Left forelimb (tissue), 1 donor: ENCODE measurements around the gene DUOX2.
"Not testable (repeated sequence)": the region's sequence is repeated elsewhere in the genome, so short reads cannot be mapped to it uniquely, and the experiment has no call there.

Experiments used
- DNase-seq: peaks from one replicate; pipeline ENCODE4 v3.0.0-alpha.2; 2018; ENCODE audit warnings: low spot score

Gene DUOX2

DNA sequence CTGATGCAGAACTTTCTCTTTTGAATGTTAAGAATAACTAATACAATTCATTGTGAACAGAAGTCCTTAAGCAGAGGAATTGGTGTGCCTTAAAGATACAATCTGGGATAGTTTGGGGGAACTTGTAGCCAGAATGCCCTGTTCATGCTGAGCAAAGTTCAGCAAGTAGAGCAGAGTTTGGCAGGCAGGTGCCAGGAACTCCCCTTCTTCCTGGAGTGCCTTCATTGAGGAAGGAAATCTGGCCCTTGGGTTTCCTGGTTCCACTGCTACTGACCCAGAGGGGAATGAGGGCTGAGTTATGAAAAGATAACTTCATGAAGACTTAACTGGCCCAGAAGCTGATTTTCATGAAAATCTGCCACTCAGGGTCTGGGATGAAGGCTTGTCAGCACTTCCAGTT lies 40.4 kb downstream of the DUOX2 start:
- DNase-seq: not testable (repeated sequence)

DNA sequence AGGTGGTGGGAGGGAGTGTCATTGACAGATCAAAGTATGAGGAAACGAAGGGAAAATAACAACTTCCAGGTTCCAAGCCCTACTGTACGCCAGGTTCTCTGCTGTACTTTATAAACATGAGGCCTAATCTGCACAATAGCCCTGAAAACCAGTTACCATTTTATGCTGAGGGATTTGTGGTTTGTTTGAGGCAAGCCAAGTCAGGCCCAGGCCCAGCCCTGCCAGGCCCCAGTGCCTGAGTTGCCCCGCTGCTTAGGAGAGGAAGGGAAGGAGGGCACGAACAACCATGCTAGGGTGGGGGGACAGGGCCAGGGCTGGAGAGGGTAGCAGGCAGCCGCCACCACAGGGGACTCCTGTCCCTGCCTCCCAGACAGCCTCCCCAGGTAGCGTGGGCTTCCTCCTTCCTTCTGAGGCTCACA lies 44.0 kb downstream of the DUOX2 start:
- DNase-seq: not testable (repeated sequence)

DNA sequence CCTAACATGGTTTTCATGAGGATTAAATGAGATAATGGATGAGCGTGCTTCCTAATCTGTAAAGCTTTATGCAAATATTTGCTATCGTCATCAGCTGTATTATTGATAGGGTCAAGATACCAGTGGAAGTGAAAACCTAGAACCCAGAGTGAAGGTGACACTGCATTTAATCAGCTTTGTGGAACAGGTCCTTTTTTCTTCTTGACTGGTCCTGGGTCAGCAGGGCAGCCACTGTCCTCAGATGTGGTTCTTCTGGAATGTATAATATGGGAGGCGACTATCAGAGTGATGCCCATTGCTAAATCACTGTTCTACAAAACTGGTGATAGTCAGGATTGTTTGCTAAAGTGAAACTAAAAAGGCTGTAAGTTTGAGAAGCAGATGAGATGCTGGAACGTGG lies 49.6 kb downstream of the DUOX2 start:
- DNase-seq: no peak

- DNase-seq: not testable (repeated sequence)
These were observed 51.7 kb downstream of the DUOX2 start for GRCh38 chr15:45062301-45062700.

DNA sequence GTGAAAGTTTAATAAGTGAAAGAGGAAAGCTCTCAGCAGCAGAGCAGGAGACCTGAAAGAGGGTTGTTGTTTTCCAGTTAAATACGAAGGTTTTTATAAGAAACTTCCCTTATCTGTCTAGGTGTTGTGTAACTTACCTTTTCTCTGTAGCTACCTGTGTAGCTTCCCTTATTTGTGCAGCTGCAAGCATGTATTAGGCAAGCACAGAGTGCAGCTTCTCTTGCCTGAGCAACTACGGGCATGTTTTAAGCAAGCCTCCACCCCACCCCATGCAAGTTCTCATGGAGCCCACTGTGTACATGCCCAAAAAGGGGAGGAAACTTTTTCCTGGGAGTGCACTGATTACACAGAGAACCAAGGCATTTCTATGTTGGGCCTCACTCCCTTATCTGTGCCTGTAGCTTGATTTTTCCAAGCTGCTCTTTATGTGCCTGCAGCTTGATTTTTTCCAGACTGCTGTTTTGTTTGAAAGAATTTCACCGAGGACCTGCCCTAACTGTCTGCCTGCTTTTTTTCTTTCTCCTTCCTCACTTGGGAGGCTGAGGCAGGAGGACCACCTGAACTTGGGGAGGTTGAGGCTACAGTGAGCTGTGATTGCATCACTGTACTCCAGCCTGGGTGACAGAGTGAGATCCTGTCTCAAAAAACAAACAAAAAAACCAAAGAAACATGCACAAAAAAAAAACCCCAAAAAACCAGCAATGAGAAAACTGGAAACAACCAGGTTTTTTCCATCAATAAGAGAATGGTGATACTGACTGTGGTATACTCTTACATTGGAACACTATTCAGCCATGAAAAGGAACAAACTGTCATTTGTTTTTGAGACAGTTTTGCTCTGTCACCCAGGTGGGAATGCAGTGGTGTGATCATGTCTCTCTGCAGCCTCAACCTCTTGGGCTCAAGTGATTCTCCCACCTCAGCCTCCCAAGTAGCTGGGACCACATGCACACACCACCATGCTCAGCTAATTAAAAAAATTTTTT lies 55.0 kb downstream of the DUOX2 start:
- not testable (repeated sequence) for DNase-seq

DNA sequence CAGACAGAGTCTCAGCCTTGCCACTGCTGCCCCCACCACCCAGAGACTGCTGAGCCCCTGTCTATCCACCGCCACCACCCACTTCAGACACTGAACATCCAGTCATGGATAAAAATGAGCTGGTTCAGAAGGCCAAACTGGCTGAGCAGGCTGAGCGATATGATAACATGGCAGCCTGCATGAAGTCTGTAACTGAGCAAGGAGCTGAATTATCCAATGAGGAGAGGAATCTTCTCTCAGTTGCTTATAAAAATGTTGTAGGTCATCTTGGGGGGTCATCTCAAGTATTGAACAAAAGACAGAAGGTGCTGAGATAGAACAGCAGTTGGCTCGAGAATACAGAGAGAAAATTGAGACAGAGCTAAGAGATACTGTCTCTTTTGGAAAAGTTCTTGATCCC lies 61.3 kb downstream of the DUOX2 start:
- DNase-seq: not testable (repeated sequence)

DNA sequence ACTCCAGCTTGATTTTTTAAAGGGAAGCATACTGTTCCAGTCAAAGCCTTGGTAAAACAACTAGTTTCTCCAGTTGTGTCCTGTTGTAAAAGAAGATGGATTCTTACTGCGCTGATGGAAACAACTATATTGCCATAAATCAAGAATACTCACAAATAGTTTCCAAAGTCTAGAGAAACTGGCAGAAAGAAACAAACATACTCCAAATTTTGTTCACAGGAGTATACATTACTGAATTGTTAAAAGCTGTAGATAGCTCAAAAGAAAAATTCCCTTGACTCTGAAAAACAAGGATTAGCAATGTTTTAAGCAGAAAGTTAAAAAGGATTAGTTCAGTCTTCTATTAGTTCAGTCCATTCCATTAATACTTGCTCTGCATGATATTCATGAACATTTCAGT lies 63.4 kb downstream of the DUOX2 start:
- DNase-seq: no peak

DNA sequence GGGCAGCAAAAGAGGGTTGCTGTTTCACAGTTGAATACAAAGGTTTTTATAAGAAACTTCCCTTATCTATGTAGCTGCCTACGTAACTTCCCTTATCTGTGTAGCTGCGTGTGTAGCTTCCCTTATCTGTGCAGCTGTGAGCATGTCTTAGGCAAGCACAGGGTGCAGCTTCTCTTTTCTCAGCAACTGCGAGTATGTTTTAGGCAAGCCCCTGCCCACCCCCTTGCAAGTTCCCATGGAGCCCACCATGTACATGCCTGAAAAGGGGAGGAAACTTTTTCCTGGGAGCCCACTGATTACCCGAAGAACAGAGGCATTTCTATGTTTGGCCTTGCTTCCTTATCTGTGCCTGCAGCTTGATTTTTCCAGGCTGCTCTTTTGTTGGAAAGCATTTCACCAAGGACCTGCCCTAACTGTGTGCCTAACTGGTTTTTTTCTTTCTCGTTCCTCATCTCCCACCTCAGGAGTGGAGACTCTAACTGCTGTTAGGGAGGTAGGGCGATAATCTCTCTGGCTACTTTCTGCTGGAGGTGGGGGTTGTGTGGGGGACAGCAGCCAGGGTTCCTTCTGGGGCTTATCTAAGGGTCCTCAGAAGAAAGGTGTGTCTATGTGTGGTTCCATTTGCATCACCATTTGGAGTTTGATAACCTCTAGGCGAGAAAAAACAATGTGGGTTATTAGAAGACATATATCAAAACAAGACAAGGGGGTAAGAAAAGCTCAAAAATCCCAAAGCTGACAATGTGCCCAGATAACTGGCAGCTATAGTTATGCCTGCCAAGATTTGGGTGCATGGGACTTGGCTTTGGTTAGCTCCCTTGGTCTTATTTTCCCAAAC lies 65.0 kb downstream of the DUOX2 start:
- no peak for DNase-seq

DNA sequence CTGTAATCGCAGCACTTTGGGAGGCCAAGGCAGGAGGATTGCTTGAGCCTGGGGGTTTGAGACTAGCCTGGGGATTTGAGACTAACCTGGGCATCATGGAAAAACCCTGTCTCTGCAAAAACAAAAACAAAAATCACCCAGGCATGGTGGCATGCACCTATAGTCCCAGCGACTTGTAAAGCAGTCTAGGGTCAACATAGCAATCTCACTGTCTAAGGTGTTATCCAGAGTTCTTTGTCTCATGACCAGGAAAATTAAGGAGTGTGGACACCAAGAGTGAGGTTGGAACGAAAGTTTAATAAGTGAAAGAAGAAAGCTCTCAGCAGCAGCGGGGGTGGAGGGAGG lies 65.6 kb downstream of the DUOX2 start:
- not testable (repeated sequence) for DNase-seq

DNA sequence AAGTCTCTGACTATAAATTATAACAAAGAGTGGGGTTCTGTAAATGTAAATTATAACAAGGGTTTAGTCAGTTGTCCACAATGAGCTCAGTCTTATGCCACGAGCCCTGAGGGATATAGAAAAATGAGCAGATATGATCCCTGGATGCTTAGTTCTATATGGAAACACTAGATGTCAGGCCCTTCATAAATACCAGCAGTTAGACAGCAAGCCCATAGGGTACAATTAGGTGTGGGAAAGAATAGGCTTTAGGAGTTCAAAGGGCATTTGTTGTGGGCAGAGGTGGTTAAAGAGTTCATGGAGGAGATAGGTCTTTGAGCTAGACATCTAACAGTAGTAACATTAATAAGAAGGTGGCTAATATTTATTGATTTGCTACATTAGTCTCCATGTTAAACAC lies 69.7 kb downstream of the DUOX2 start:
- DNase-seq: not testable (repeated sequence)

GRCh38 chr15:45042859-45043258 lies 71.1 kb downstream of the DUOX2 start:
- DNase-seq: not testable (repeated sequence)
